ENCODE results near the gene CYP11A1. TPM values are rescaled to one million over a fixed set of nuclear protein-coding genes. Genes with fewer than 3 reads are reported as not detected.

The CYP11A1 gene
- polyA plus RNA-seq, 3 donors, result not detected

DNA sequence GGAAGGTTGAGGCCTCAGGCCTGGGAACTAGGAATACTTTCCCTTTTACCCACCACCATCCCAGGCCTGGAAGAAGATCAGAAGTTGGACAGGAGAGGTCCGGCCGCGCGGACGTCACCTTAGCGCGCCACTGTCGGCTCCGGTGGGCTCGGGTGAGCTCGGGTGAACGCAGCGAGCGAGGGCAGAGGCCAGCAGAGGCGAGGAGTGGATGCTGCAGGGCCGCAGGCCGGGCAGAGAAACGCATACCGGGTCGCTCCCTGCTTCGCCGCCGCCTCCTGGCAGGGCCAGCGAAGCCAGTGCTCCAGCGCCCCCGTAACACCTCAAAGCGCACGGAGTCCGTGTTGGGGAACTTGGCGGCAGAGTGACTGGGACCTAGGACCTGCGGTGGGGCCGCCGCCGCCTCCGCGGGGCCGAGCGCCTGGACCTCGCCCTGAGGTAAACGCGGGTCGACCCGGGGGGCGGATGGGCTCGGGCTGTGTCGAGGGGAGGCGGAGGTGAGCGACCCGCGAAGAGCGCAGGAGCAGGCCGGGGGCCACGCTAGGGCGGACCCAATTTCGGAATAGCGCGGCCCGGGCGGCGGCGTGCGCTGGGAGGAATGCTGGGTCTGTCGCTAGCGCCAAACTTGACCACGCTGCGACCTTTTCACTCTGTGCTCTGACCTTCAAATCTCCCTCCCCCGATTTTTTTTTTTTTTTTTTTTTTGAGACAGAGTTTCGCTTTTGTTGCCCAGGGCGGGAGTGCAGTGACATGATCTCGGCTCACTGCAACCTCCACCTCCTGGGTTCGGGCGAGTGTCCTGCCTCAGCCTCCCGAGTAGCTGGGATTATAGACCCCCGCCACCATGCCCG lies 1.6 kb downstream of the CYP11A1 start:
- H3K9ac ChIP-seq (ENCODE audit: insufficient read depth, low read length, poor library complexity, severe bottlenecking), result no peak overlapping the region
- H3K4me2 ChIP-seq (replicated peaks; ENCODE audit: extremely low read depth, low read length, poor library complexity, severe bottlenecking), result peak overlapping the region; percentile 52
- no peak for DNase-seq
- no peak for TF ChIP-seq CTCF (IDR thresholded peaks at IDR 0.05)
- H3K79me2 ChIP-seq (ENCODE audit: insufficient read depth, low read length), result no peaks in the 10 kb centered on the region
- Mint-ChIP-seq H3K27me3 (ENCODE audit: low read depth in 3 of 3) (peaks cover 55 to 68% (median 61%) of the 10 kb centered on the region in 3 donors), H3K4me3 (peak overlapping the region; percentile 58 to 75), H3K4me1 (peaks cover 12% of the 10 kb centered on the region), H3K36me3 (peaks cover 0 to 1% of the 10 kb centered on the region in 2 donors), H3K27ac (no peak overlapping the region), H3K9me3 (peaks cover 0 to 9% (median 0%) of the 10 kb centered on the region in 7 donors)
- H3K36me3 ChIP-seq (replicated peaks in 1 of 2; ENCODE audit: control insufficient read depth in 1 of 2, insufficient read depth in 2 of 2, low read length in 2 of 2), result no peaks in the 10 kb centered on the region
- peaks cover 5 to 8% of the 10 kb centered on the region in 2 donors for H3K4me1 ChIP-seq (ENCODE audit: control insufficient read depth in 1 of 2, insufficient read depth in 2 of 2, low read length in 2 of 2)
- H3K27me3 ChIP-seq (ENCODE audit: control insufficient read depth in 2 of 2, insufficient read depth in 2 of 2, low read length in 2 of 2), result peaks cover 19 to 65% of the 10 kb centered on the region in 2 donors
- H3K4me3 ChIP-seq (replicated peaks in 1 of 3; ENCODE audit: low read depth in 2 of 3, low read length in 3 of 3), result peak overlapping the region in 1 of 3 experiments; percentile 51
- 4% methylated on average over 65 of the region's 75 CpGs for WGBS (ENCODE audit: insufficient coverage)
- H3K9me3 ChIP-seq (replicated peaks in 1 of 2; ENCODE audit: control insufficient read depth in 1 of 2, insufficient read depth in 1 of 2, low read length in 2 of 2), result no peaks in the 10 kb centered on the region
- intact Hi-C loops (cut with micrococcal nuclease), result no loop called here
- H4K20me1 ChIP-seq (ENCODE audit: insufficient read depth, low read length), result no peaks in the 10 kb centered on the region
- H3K27ac ChIP-seq (ENCODE audit: low read depth in 1 of 2, low read length in 2 of 2), result no peak overlapping the region
- peak overlapping the region; percentile 35 for H2AFZ ChIP-seq (ENCODE audit: insufficient read depth, low read depth, low read length, poor library complexity, severe bottlenecking)

GRCh38 chr15:74364936-74365597 lies 2.4 kb downstream of the CYP11A1 start:
- Histone ChIP-seq H3K4me3 (replicated peaks in 1 of 3; ENCODE audit: low read depth in 2 of 3, low read length in 3 of 3) (no peak overlapping the region), H3K9me3 (replicated peaks in 1 of 2; ENCODE audit: control insufficient read depth in 1 of 2, insufficient read depth in 1 of 2, low read length in 2 of 2) (no peaks in the 10 kb centered on the region), H3K9ac (ENCODE audit: insufficient read depth, low read length, poor library complexity, severe bottlenecking) (no peak overlapping the region), H2AFZ (ENCODE audit: insufficient read depth, low read depth, low read length, poor library complexity, severe bottlenecking) (no peak overlapping the region), H3K4me2 (replicated peaks; ENCODE audit: extremely low read depth, low read length, poor library complexity, severe bottlenecking) (no peak overlapping the region), H4K20me1 (ENCODE audit: insufficient read depth, low read length) (no peaks in the 10 kb centered on the region), H3K36me3 (replicated peaks in 1 of 2; ENCODE audit: control insufficient read depth in 1 of 2, insufficient read depth in 2 of 2, low read length in 2 of 2) (no peaks in the 10 kb centered on the region), H3K27me3 (ENCODE audit: control insufficient read depth in 2 of 2, insufficient read depth in 2 of 2, low read length in 2 of 2) (peaks cover 19 to 60% of the 10 kb centered on the region in 2 donors), H3K79me2 (ENCODE audit: insufficient read depth, low read length) (no peaks in the 10 kb centered on the region), H3K4me1 (ENCODE audit: control insufficient read depth in 1 of 2, insufficient read depth in 2 of 2, low read length in 2 of 2) (peaks cover 5 to 8% of the 10 kb centered on the region in 2 donors), H3K27ac (ENCODE audit: low read depth in 1 of 2, low read length in 2 of 2) (no peak overlapping the region)
- H3K27ac Mint-ChIP-seq, result no peak overlapping the region
- peaks cover 0 to 9% (median 0%) of the 10 kb centered on the region in 7 donors for H3K9me3 Mint-ChIP-seq
- WGBS (ENCODE audit: insufficient coverage), result 100% methylated on average over 2 of the region's 12 CpGs
- H3K36me3 Mint-ChIP-seq, result peaks cover 0 to 1% of the 10 kb centered on the region in 2 donors
- peak overlapping the region in 1 of 2 donors; percentile 75 for H3K4me3 Mint-ChIP-seq
- H3K4me1 Mint-ChIP-seq, result peaks cover 12% of the 10 kb centered on the region
- DNase-seq, result no peak
- TF ChIP-seq CTCF (IDR thresholded peaks at IDR 0.05), result no peak
- peaks cover 57 to 65% (median 59%) of the 10 kb centered on the region in 3 donors for H3K27me3 Mint-ChIP-seq (ENCODE audit: low read depth in 3 of 3)
- intact Hi-C loops (cut with micrococcal nuclease), result no loop called here
